ENCODE results near the gene TMA7. TPM values are rescaled to one million over a fixed set of nuclear protein-coding genes. Genes with fewer than 3 reads are reported as not detected.
A peak's percentile ranks its signal among the peaks of the same experiment; 100 is the strongest.

Gene TMA7
- total and polyA plus RNA-seq, 9 of the 15 experiments (the other 6 are each of a cell fraction or from before 2014, with no cell fraction given), result 209 to 1,003 (median 486) TPM

DNA sequence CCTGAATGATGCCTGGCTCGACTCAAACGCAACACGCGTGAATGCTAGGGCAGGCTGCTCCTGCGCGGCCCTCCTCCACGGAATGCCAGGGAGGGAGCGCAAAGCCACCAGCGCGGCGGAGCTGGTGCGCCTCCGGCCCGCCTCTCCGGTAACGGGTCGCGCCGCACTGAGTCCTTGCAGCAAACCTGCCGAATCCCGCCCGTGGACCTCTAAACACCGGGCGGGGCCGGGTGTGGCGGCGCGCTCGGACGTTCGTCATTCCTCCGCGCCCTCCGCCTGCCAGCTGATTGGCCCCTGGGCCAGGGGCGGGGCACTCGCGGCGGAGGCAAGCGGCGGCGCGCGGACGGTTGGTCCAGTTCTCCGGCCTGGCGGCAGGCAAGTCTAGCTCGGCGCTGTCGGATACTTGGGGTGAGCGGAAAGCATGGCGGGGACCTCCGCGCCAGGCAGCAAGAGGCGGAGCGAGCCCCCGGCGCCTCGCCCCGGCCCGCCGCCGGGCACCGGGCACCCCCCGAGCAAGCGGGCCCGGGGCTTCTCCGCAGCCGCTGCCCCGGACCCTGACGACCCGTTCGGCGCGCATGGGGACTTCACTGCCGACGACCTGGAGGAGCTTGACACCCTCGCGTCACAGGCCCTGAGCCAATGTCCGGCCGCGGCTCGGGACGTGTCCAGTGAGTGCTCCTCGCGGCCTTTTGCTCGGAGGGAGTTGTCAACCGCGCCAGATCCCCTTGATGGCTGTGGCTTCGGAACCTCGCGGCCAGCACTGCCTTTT lies 6.6 kb downstream of the TMA7 start, which contains the start of gene ATRIP (continued):
- TF ChIP-seq, protein P1, sequence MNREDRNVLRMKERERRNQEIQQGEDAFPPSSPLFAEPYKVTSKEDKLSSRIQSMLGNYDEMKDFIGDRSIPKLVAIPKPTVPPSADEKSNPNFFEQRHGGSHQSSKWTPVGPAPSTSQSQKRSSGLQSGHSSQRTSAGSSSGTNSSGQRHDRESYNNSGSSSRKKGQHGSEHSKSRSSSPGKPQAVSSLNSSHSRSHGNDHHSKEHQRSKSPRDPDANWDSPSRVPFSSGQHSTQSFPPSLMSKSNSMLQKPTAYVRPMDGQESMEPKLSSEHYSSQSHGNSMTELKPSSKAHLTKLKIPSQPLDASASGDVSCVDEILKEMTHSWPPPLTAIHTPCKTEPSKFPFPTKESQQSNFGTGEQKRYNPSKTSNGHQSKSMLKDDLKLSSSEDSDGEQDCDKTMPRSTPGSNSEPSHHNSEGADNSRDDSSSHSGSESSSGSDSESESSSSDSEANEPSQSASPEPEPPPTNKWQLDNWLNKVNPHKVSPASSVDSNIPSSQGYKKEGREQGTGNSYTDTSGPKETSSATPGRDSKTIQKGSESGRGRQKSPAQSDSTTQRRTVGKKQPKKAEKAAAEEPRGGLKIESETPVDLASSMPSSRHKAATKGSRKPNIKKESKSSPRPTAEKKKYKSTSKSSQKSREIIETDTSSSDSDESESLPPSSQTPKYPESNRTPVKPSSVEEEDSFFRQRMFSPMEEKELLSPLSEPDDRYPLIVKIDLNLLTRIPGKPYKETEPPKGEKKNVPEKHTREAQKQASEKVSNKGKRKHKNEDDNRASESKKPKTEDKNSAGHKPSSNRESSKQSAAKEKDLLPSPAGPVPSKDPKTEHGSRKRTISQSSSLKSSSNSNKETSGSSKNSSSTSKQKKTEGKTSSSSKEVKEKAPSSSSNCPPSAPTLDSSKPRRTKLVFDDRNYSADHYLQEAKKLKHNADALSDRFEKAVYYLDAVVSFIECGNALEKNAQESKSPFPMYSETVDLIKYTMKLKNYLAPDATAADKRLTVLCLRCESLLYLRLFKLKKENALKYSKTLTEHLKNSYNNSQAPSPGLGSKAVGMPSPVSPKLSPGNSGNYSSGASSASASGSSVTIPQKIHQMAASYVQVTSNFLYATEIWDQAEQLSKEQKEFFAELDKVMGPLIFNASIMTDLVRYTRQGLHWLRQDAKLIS (CRISPR knock-in tag; IDR thresholded peaks at IDR 0.05), result no peak
- no peak for TF ChIP-seq SMAD2 (IDR thresholded peaks at IDR 0.05; ENCODE audit: low read depth, low read length)
- TF ChIP-seq FOXJ3 (CRISPR knock-in tag; IDR thresholded peaks at IDR 0.05), result no peak
- TF ChIP-seq, protein P2, sequence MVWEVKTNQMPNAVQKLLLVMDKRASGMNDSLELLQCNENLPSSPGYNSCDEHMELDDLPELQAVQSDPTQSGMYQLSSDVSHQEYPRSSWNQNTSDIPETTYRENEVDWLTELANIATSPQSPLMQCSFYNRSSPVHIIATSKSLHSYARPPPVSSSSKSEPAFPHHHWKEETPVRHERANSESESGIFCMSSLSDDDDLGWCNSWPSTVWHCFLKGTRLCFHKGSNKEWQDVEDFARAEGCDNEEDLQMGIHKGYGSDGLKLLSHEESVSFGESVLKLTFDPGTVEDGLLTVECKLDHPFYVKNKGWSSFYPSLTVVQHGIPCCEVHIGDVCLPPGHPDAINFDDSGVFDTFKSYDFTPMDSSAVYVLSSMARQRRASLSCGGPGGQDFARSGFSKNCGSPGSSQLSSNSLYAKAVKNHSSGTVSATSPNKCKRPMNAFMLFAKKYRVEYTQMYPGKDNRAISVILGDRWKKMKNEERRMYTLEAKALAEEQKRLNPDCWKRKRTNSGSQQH (CRISPR knock-in tag; IDR thresholded peaks at IDR 0.05), result no peak
- TF ChIP-seq, protein P3, sequence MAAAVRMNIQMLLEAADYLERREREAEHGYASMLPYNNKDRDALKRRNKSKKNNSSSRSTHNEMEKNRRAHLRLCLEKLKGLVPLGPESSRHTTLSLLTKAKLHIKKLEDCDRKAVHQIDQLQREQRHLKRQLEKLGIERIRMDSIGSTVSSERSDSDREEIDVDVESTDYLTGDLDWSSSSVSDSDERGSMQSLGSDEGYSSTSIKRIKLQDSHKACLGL (CRISPR knock-in tag; IDR thresholded peaks at IDR 0.05; ENCODE audit: borderline replicate concordance, poor library complexity, severe bottlenecking), result no peak
- TF ChIP-seq ZNF778 (CRISPR knock-in tag; IDR thresholded peaks at IDR 0.05), result no peak
- peak; percentile 46; the same call in 1 of the 2 replicates for TF ChIP-seq ILF3 (IDR thresholded peaks at IDR 0.05; ENCODE audit: borderline replicate concordance)
- TF ChIP-seq ETS2 (tag; IDR thresholded peaks at IDR 0.05; ENCODE audit: borderline replicate concordance, poor library complexity, severe bottlenecking), result no peak
- no peak for TF ChIP-seq HNRNPH1 (optimal IDR thresholded peaks at IDR 0.05; ENCODE audit: low read depth, low read length)
- TF ChIP-seq, protein P4, sequence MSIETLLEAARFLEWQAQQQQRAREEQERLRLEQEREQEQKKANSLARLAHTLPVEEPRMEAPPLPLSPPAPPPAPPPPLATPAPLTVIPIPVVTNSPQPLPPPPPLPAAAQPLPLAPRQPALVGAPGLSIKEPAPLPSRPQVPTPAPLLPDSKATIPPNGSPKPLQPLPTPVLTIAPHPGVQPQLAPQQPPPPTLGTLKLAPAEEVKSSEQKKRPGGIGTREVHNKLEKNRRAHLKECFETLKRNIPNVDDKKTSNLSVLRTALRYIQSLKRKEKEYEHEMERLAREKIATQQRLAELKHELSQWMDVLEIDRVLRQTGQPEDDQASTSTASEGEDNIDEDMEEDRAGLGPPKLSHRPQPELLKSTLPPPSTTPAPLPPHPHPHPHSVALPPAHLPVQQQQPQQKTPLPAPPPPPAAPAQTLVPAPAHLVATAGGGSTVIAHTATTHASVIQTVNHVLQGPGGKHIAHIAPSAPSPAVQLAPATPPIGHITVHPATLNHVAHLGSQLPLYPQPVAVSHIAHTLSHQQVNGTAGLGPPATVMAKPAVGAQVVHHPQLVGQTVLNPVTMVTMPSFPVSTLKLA (conservative IDR thresholded peaks at IDR 0.05), result peak; percentile 77 to 89
- TF ChIP-seq, protein P5, sequence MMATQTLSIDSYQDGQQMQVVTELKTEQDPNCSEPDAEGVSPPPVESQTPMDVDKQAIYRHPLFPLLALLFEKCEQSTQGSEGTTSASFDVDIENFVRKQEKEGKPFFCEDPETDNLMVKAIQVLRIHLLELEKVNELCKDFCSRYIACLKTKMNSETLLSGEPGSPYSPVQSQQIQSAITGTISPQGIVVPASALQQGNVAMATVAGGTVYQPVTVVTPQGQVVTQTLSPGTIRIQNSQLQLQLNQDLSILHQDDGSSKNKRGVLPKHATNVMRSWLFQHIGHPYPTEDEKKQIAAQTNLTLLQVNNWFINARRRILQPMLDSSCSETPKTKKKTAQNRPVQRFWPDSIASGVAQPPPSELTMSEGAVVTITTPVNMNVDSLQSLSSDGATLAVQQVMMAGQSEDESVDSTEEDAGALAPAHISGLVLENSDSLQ (IDR thresholded peaks at IDR 0.05), result peak; percentile 49; the same call in 1 of the 2 replicates
- TF ChIP-seq, protein P6, sequence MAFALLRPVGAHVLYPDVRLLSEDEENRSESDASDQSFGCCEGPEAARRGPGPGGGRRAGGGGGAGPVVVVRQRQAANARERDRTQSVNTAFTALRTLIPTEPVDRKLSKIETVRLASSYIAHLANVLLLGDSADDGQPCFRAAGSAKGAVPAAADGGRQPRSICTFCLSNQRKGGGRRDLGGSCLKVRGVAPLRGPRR (CRISPR knock-in tag; IDR thresholded peaks at IDR 0.05), result no peak
- TF ChIP-seq, protein P7, sequence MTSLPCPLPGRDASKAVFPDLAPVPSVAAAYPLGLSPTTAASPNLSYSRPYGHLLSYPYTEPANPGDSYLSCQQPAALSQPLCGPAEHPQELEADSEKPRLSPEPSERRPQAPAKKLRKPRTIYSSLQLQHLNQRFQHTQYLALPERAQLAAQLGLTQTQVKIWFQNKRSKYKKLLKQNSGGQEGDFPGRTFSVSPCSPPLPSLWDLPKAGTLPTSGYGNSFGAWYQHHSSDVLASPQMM (CRISPR knock-in tag; IDR thresholded peaks at IDR 0.05), result no peak
- TF ChIP-seq CBFB (CRISPR knock-in tag; IDR thresholded peaks at IDR 0.05), result no peak
- TF ChIP-seq NR4A1 (CRISPR knock-in tag; IDR thresholded peaks at IDR 0.05), result no peak
- TF ChIP-seq NR4A1 (tag; IDR thresholded peaks at IDR 0.05), result peak; percentile 48; the same call in 1 of the 2 replicates

All from K562 (cell line).